Stimulated activated CD8-positive, alpha-beta memory T cell treated with anti-CD3 and anti-CD28 coated beads, Interleukin-12 subunit alpha, Interleukin-12 subunit beta, amount 100 ng/mL, for 24 hours (primary cell): ENCODE results near the gene LRRTM2.
"Not testable (repeated sequence)": the region's sequence is repeated elsewhere in the genome, so short reads cannot be mapped to it uniquely, and the experiment has no call there.

Experiments used
- DNase-seq: peaks from one replicate; pipeline ENCODE4 v3.0.0-alpha.2; 2020; ENCODE audit errors: extremely low read depth

The LRRTM2 gene

GRCh38 chr5:138837160-138837559 lies 38.0 kb downstream of the LRRTM2 start:
- no peak for DNase-seq

GRCh38 chr5:138834853-138835252 lies 40.3 kb downstream of the LRRTM2 start:
- DNase-seq: not testable (repeated sequence)

- no peak for DNase-seq
These were observed 41.2 kb downstream of the LRRTM2 start for GRCh38 chr5:138833726-138834480.

- DNase-seq: no peak
These were observed 42.1 kb downstream of the LRRTM2 start for GRCh38 chr5:138833080-138833479.

- DNase-seq: no peak
These were observed 42.9 kb downstream of the LRRTM2 start for GRCh38 chr5:138832218-138832617.

GRCh38 chr5:138831703-138832102 lies 43.4 kb downstream of the LRRTM2 start:
- DNase-seq: no peak

GRCh38 chr5:138829341-138829740 lies 45.8 kb downstream of the LRRTM2 start:
- no peak for DNase-seq

GRCh38 chr5:138828556-138828955 lies 46.6 kb downstream of the LRRTM2 start:
- DNase-seq: no peak

- no peak for DNase-seq
These were observed 49.9 kb downstream of the LRRTM2 start for GRCh38 chr5:138824924-138825863.

GRCh38 chr5:138824516-138824915 lies 50.6 kb downstream of the LRRTM2 start:
- no peak for DNase-seq

GRCh38 chr5:138820695-138821094 lies 54.4 kb downstream of the LRRTM2 start:
- DNase-seq: no peak

GRCh38 chr5:138819081-138819480 lies 56.1 kb downstream of the LRRTM2 start:
- no peak for DNase-seq
